GM18507 (cell line): ENCODE results near the gene KRTAP2-1.
A peak's percentile ranks its signal among the peaks of the same experiment; 100 is the strongest.
"Not testable (repeated sequence)": the region's sequence is repeated elsewhere in the genome, so short reads cannot be mapped to it uniquely, and the experiment has no call there.

Experiments used
- DNase-seq: peaks from one replicate; pipeline ENCODE4 v3.0.0; 2011; ENCODE audit warnings: low read depth; ENCODE audit not compliant: insufficient read length; ENCODE audit errors: extremely low spot score
- FAIRE-seq: peaks from 2 replicates; lab custom pipeline; 2011; peaks lifted over from hg19 to GRCh38; lab: Jason Lieb, UNC

KRTAP2-1 gene

DNA sequence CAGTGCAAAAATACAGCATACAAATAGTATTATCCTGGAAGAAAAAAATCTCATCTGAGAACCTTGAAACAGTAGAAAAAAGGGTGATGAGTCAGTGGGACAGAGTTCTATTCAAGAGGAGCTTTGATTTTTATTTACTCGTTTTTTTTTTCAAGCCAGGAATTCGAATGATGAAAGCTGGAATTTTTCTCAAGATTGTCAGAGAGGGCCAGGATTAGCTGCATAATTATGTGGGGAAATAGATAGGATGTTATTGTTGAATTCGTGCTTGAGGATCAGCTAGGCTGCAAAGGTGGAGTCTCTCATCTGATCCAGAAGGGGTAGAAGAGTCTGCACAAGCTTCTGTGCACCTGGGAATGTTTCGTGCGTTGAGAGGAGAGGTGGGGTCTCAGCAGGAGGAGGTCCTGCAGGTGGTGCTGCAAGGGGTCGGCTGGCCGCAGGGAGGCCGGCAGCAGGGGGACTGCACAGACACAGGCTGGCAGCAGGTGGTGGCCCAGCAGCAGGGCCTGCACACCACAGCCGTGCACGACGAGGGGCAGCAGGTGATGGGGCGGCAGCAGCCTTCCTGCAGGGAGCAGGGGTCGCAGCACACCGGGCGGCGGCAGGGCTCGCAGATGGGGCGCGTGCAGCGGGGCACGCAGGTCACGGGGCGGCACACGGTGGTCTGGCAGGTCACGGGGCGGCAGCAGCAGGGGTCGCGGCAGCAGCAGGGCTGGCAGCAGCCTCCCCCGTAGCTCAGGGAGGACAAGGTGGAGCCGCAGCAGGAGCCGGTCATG, 12.3 kb upstream of the KRTAP2-1 start:
- not testable (repeated sequence) for FAIRE-seq, DNase-seq

DNA sequence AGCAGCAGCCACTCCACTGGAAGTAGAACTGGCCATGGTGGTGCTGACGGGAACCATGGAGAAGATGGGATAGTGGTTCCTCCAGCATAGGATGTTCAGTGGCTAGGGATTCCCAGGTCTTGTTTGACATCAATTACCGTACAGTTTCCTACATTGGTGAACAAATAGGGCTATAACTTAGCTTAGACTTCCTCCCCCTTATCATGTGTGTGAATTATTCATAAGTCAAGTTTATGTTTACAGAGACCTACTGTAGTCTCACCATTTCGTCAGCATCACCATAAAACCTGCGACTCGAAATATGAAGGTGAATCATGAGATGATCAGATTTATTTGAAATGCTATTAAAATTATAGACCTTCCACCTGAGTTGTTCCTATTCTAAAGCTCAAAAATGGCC, 11.6 kb upstream of the KRTAP2-1 start:
- no peak for DNase-seq
- no peak for FAIRE-seq

DNA sequence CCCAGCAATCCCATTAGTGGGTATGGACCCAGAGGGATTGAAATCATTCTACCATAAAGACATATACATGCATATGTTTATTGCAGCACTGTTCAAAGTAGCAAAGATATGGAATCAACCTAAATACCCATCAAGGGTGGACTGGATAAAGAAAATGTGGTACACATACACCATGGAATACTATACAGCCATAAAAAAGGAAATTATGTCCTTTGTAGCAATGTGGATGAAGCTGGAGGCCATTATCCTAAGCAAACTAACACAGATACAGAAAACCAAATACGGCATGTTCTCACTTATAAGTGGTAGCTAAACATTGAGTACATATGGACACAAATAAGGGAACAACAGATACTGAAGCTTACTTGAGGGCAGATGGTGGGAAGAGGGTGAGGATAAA, 10.4 kb upstream of the KRTAP2-1 start:
- no peak for FAIRE-seq
- no peak for DNase-seq

DNA sequence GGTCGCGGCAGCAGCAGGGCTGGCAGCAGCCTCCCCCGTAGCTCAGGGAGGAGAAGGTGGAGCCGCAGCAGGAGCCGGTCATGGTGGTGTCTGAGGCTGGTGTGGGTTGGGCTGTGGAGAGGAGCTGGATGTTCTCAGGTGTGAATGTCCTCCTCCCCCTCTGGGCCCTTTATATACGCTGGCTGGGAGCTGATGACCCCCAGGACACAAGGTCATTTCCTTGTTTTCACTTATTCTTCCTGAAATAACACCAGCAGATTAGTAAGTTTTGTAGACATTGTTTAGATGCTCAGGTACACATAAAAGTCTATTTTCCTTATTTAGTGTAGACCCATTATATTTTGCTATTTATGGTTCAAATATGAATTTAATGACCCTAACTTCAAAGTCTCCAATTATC, 8.0 kb upstream of the KRTAP2-1 start, which contains the start of gene KRTAP2-2:
KRTAP2-2 (minus strand) TSS at position 101 of the 400 bp plus-strand sequence; CDS start at position 82, 19 bp downstream.
- not testable (repeated sequence) for FAIRE-seq, DNase-seq

DNA sequence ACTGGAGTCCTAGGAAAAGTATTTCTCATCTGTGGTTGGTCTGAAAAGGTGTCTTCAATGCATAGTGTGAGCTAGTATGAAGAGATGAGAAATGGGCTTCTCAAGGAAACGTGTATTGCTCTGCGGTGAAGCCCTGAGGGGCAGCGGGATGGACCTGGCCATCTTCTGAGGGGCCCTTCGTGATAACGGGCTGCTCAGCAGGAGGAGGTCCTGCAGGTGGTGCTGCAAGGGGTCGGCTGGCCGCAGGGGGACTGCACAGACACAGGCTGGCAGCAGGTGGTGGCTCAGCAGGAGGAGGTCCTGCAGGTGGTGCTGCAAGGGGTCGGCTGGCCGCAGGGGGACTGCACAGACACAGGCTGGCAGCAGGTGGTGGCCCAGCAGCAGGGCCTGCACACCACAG, 7.4 kb upstream of the KRTAP2-1 start:
- not testable (repeated sequence) for FAIRE-seq, DNase-seq

DNA sequence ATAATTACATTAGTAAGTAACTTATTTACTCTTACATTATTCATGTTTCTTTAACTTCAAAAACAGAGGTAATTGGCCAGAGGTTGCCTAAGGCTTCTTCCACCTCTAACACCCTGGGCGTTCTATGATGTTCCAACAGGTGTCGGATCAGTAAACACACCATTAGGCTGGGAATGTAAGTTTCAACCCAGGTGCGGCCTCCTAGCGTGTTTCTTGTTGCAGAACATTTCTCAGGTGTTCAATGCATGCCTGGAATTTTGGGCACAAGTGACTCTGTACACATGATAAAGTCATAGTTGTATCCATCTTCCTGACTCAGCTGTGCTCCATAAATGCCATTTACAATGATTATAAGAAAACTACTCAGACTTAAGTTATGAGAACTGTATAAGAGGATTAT, 6.9 kb upstream of the KRTAP2-1 start:
- no peak for DNase-seq
- FAIRE-seq = no peak

DNA sequence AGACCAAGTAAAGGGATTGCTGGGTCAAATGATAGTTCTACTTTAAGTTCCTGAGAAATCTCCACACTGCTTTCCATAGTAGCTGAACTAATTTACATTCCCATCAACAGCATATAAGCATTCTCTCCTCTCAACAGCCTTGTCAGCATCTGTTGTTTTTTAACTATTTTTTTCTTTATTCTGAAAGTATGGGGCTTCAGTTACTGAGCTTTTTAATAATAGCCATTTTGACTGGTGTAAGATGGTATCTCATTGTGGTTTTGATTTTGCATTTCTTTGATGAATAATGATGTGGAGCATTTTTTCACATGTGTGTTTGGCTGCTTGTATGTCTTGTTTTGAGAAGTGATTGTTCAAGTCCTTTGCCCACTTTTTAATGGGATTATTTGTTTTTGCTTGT, 5.5 kb upstream of the KRTAP2-1 start:
- no peak for FAIRE-seq
- DNase-seq = no peak

DNA sequence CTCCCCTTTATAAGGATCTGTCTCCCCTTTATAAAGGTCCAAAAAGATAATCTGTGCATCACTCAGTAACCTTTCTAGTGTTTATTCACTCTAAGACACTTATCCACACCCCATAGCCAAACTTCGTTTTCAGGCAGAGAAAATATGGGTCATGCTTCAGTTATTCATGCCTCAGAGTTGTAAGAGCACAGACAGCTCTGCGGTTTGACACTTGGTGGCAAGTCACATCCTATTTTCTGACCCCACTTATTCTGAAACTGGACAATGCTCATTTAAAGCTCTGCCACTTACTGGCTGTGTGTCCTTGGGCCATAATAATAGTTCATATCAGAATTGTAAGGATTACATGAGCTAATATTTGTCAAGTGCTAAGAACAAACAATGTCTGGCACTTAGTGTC, 2.0 kb upstream of the KRTAP2-1 start:
- peak; percentile 17 for DNase-seq
- FAIRE-seq = no peak

DNA sequence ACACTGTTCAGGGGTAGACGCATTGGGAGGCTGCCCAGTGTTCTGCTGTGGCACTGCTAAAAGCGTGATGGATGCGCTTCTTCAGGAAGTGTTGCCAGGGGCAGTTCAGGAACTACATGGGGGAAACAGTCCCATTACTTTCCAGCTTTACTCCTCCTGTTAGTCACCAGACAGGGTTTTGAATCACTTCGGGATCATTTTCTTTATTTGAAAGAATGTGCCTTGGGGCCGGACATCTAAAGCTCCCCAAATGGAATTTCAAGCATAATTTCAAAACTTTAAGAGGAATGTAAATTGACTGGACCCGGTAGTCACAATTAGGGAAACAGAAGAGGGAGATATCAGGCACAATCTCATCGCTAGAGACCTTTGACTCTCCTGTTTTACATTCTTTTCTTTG, 1.3 kb upstream of the KRTAP2-1 start:
- FAIRE-seq = no peak
- no peak for DNase-seq

DNA sequence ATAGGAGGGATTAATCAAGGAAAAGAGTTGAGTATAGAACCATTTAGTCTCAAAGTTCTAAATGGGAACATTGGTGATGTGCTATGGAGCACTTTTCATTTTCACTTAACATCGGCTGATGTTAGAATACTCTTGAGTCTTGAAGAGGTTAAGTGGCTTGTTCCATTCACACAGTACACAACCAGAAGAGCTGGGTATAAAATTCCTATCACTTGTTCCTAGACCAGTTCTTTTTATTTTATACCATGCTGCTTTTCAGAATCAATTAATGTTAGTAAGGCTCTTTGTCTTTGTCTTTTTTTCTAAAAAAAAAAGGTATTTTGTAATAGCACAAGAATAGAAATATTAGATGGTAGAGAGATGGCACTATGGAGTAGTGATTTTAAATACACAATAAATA, 4.2 kb downstream of the KRTAP2-1 start:
- FAIRE-seq (no peak), DNase-seq (no peak)

DNA sequence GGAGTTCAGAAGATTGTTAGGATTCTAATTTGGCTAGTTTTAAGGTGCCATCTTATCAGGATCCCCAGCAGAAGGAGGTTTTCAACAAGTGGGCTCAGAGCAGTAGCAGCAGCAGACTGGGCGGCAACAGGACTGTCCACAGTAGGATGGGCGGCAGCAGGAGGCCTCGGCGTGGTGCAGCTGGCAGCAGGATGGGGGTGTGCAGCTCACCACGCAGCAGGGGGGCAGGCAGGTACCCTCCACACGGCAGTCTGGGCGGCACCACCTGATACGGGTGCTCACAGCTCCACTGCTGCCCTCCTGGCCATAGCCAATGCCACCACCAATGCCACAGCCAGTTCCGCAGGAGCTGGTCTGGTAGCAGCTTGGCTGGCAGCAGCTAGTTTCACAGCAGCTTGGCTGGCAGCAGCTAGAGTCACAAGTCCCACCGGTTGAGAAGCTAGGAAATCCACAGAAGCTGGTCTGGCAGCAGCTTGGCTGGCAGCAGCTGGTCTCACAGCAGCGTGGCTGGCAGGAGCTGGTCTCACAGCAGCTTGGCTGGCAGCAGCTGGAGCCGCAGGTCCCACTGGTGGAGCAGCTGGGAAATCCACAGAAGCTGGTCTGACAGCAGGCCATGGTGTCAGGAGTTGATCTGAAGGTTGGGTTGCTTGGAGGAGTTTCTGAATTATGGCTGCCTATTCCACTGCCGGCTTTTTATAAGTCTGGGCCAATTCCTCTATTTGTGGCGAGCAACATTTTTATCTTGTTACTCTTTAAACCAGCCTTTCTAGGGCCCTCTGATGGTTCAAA, 6.1 kb downstream of the KRTAP2-1 start, which contains the start of gene KRTAP1-1:
KRTAP1-1 (minus strand) TSS at position 668 of the 789 bp plus-strand sequence; CDS start at position 615, 53 bp downstream.
- not testable (repeated sequence) for FAIRE-seq, DNase-seq

DNA sequence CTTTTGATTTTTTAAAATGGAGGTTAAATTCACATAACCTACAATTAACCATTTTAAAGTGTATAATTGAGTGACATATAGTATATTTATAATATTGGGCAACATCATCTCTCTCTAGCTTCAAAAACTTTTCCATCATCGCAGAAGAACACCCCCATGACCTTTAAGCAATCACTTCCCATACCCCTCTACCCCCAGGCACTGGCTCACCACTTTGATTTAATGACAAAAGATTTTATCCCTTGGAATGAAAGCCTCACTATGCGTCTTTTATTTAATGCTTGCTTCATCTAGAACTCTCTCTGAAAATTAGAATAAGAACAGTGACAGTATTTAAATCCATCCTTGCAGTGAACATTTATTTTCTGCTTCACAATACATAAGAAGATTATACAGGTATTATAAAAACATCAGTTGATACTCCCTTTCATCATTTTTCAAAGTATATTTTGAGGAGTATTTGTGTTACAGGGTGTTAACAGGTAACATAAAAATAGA, 9.2 kb downstream of the KRTAP2-1 start:
- no peak for DNase-seq
- FAIRE-seq = no peak

DNA sequence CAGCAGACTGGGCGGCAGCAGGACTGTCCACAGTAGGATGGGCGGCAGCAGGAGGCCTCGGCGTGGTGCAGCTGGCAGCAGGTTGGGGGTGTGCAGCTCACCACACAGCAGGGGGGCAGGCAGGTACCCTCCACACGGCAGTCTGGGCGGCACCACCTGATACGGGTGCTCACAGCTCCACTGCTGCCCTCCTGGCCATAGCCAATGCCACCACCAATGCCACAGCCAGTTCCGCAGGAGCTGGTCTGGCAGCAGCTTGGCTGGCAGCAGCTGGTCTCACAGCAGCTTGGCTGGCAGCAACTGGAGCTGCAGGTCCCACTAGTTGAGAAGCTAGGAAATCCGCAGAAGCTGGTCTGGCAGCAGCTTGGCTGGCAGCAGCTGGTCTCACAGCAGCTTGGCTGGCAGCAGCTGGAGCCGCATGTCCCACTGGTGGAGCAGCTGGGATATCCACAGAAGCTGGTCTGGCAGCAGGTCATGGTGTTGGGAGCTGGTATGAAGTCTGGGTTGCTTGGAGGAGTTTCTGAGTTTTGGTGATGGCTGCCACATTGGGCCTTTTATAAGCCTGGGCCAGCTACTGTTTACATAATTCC, 12.7 kb downstream of the KRTAP2-1 start, which contains the start of gene KRTAP1-3:
KRTAP1-3 (minus strand) TSS at position 529 of the 590 bp plus-strand sequence; CDS start at position 476, 53 bp downstream.
- not testable (repeated sequence) for DNase-seq, FAIRE-seq

DNA sequence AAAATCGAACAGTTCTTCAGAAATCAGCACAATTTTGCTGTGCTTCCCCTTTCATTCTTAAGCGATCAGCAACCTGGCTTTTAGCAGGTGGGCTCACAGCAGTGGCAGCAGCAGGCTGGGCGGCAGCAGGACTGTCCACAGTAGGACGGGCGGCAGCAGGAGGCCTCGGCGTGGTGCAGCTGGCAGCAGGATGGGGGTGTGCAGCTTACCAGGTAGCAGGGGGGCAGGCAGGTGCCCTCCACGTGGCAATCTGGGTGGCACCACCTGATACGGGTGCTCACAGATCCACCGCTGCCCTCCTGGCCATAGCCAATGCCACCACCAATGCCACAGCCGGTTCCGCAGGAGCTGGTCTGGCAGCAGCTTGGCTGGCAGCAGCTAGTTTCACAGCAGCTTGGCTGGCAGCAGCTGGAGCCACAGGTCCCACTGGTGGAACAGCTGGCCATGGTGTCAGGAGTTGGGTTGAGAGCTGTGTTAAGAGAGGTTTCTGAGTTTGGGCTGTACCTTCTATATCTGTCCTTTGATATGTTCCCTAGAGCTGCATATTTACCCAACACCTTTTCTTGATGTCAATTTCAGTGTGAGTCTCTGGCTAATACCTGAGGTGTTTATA, 17.4 kb downstream of the KRTAP2-1 start, which contains the start of gene KRTAP1-4:
KRTAP1-4 (minus strand) TSS at position 563 of the 613 bp plus-strand sequence; CDS start at position 446, 117 bp downstream.
- DNase-seq (no peak), FAIRE-seq (no peak)

DNA sequence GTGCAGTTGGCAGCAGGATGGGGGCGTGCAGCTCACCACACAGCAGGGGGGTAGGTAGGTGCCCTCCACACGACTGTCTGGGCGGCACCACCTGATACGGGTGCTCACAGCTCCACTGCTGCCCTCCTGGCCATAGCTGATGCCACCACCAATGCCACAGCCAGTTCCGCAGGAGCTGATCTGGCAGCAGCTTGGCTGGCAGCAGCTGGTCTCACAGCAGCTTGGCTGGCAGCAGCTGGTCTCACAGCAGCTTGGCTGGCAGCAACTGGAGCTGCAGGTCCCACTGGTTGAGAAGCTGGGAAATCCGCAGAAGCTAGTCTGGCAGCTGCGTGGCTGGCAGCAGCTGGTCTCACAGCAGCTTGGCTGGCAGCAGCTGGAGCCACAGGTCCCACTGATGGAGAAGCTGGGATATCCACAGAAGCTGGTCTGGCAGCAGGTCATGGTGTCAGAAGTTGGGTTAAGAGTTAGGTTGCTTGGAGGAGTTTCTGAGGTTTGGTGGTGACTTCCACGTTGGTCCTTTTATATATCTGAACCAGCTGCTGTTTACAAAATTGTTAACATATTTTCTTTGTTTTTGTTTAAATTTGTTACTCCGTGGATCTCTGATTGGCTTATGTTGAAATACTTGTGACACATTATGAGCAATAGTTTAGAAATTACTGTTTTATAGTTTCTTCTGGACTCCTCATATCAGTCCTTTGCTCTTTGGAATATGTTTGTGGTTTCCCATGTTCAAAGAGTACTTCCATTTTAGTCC, 20.2 kb downstream of the KRTAP2-1 start, which contains the start of gene KRTAP1-5:
KRTAP1-5 (minus strand) TSS at position 494 of the 757 bp plus-strand sequence; CDS start at position 441, 53 bp downstream.
- FAIRE-seq (no peak), DNase-seq (no peak)

DNA sequence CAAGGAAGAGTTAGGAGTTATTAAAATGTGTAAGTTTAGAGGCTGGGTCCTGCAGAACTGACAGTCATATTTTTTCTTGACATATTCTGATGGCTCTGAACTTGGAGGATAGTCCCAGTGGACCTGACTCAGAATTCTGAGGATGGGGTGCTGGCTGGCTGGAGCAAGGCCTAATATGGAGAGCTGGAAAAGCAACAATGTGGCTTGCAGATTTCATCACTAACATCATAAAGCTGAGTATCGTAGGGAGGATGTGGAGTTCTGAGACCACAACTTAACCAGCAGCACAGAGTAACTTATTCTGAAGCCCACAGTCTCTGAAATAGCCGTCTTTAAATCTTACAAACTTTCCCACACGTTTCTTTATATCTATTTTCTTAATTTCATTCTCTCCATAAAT, 22.4 kb downstream of the KRTAP2-1 start:
- FAIRE-seq (no peak), DNase-seq (no peak)

DNA sequence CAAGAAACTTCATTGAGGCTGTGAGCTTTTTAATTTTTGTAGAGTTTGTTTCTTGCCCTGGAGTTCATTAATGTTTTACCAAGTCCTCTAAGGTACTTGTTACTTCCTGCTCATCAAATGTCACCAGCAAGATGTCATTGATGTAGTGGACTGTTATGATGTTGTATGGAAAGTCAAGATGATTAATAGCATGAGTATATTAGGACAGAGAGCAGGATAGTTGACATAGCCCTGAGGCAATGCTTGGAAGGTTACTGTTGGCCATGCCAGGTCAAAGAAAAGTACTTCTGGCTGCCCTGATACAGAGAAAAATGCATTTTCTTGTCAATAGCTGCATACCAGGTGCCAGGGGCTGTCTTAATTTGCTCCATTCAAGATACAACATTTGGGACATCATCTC, 26.8 kb downstream of the KRTAP2-1 start:
- DNase-seq = no peak
- FAIRE-seq = no peak

DNA sequence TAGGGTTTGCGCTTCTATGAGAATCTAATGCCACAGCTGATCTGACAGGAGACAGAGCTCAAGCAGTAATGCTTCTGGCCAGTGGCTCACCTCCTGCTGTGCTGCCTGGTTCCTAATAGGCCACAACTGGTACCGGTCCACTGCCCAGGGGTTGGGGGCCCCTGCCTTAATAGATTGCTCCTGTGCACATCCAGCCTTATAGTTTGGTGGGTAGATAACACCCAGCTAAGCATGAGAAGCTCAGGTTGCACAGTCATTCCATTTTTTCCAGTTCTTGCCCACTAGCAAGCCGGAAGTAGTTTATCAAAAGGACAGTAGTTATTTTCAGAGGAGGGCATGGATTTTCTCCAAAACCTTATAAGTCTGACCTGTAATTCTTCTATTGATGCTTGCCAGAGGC, 27.7 kb downstream of the KRTAP2-1 start:
- FAIRE-seq (no peak), DNase-seq (no peak)
